Measurements from ENCODE around the gene DNAH11. TPM values are rescaled to one million over a fixed set of nuclear protein-coding genes. Genes with fewer than 3 reads are reported as not detected.

The DNAH11 gene
- total RNA-seq, 1 experiment from 2014 or later = 0.15 TPM

- Histone ChIP-seq H3K4me3 (ENCODE audit: low read depth in 2 of 2, low read length in 2 of 2) (no peak overlapping the region), H3K36me3 (ENCODE audit: control insufficient read depth, insufficient read depth, low read length) (no peaks in the 10 kb centered on the region), H3K4me1 (ENCODE audit: control insufficient read depth, insufficient read depth, low read length) (no peaks in the 10 kb centered on the region), H3K27ac (ENCODE audit: low read length) (no peak overlapping the region), H3K9me3 (ENCODE audit: control insufficient read depth, insufficient read depth, low read depth, low read length) (no peaks in the 10 kb centered on the region), H3K27me3 (ENCODE audit: control insufficient read depth, insufficient read depth, low read length) (peaks cover 7% of the 10 kb centered on the region)
- DNase-seq (ENCODE audit: low read depth, low spot score) (no peak), ATAC-seq (no peak)
- ChIA-PET CTCF (interaction anchor here (0.6 to 0.8 kb wide), 3 partner anchors 47 to 435 kb away, joined by 3 to 6 read pairs (median 4); no protein-coding TSS in a partner anchor), POLR2A (no interaction called here)
- intact Hi-C loops (cut with micrococcal nuclease; ENCODE audit: unreplicated experiment) = no loop called here
- no peak for TF ChIP-seq REST (IDR thresholded peaks at IDR 0.05; ENCODE audit: insufficient read depth in 1 of 2, low read depth in 2 of 2, low read length in 1 of 2)
- TF ChIP-seq POLR2AphosphoS5 (IDR thresholded peaks at IDR 0.05; ENCODE audit: low read depth, low read length) = no peak
- TF ChIP-seq CTCF (IDR thresholded peaks at IDR 0.05) = no peak
- no peak for TF ChIP-seq TCF7L2 (IDR thresholded peaks at IDR 0.05; ENCODE audit: low read depth, low read length)
- TF ChIP-seq SIN3A (IDR thresholded peaks at IDR 0.05; ENCODE audit: borderline replicate concordance, insufficient read depth, low read depth, low read length) = no peak
- in situ Hi-C loops (cut with HindIII; ENCODE audit: low pct_unique_long_range_greater_than_20kb, low sequenced_read_pairs) = no loop called here
- no TSS peak for BruUV-seq (replicated peaks)
Observed at GRCh38 chr7:21572331-21573313, 29.8 kb downstream of the DNAH11 start.

GRCh38 chr7:21579341-21580072 is 36.7 kb downstream of the DNAH11 start:
- no peak overlapping the region for H3K27ac ChIP-seq (ENCODE audit: low read length)
- no peak for ATAC-seq
- no TSS peak for BruUV-seq (replicated peaks)
- CTCF ChIA-PET = no interaction called here
- no peaks in the 10 kb centered on the region for H3K36me3 ChIP-seq (ENCODE audit: control insufficient read depth, insufficient read depth, low read length)
- no peak for DNase-seq (ENCODE audit: low read depth, low spot score)
- no peaks in the 10 kb centered on the region for H3K27me3 ChIP-seq (ENCODE audit: control insufficient read depth, insufficient read depth, low read length)
- no peaks in the 10 kb centered on the region for H3K4me1 ChIP-seq (ENCODE audit: control insufficient read depth, insufficient read depth, low read length)
- intact Hi-C loops (cut with micrococcal nuclease; ENCODE audit: unreplicated experiment) = no loop called here
- no peak overlapping the region for H3K4me3 ChIP-seq (ENCODE audit: low read depth in 2 of 2, low read length in 2 of 2)
- no peaks in the 10 kb centered on the region for H3K9me3 ChIP-seq (ENCODE audit: control insufficient read depth, insufficient read depth, low read depth, low read length)
- in situ Hi-C loops (cut with HindIII; ENCODE audit: low pct_unique_long_range_greater_than_20kb, low sequenced_read_pairs) = no loop called here
- TF ChIP-seq SIN3A (IDR thresholded peaks at IDR 0.05; ENCODE audit: borderline replicate concordance, insufficient read depth, low read depth, low read length) (no peak), TCF7L2 (IDR thresholded peaks at IDR 0.05; ENCODE audit: low read depth, low read length) (no peak)
- POLR2A ChIA-PET = no interaction called here

All from Panc1 (cell line).